Keratinocyte (primary cell): ENCODE measurements around the gene RNU2-63P. TPM values are rescaled to one million over a fixed set of nuclear protein-coding genes. Genes with fewer than 3 reads are reported as not detected.
A peak's percentile ranks its signal among the peaks of the same experiment; 100 is the strongest.
"Not testable (repeated sequence)": the region's sequence is repeated elsewhere in the genome, so short reads cannot be mapped to it uniquely, and the experiment has no call there.

Source experiments
- DNase-seq: peaks from one replicate; pipeline ENCODE4 v3.0.0-alpha.2; 2011; ENCODE audit warnings: low read depth, missing footprints, low spot score
- FAIRE-seq: peaks from 2 replicates; lab custom pipeline; 2011; peaks lifted over from hg19 to GRCh38; lab: Jason Lieb, UNC
- H2AFZ ChIP-seq: 2 replicates; pipeline ENCODE4 v1.6.0; 2012; ENCODE audit warnings: low read length, control low read depth, inconsistent platforms; ENCODE audit not compliant: control insufficient read depth
- H3K27ac ChIP-seq: 2 replicates; pipeline ENCODE4 v1.5.1; 2011; ENCODE audit warnings: low read length; ENCODE audit not compliant: control insufficient read depth, insufficient read depth
- H3K27me3 ChIP-seq: 3 replicates; pipeline ENCODE4 v1.6.0; 2011; ENCODE audit warnings: low read length; ENCODE audit not compliant: control insufficient read depth, insufficient read depth; ENCODE audit errors: extremely low read depth
- H3K36me3 ChIP-seq, 2 experiments: 2 replicates in 1 of 2; 3 replicates in 1 of 2; pipeline ENCODE4 v1.5.1; 2011; ENCODE audit warnings: low read length in 2 of 2, mild to moderate bottlenecking in 1 of 2; ENCODE audit not compliant: control insufficient read depth in 2 of 2, insufficient read depth in 2 of 2; ENCODE audit errors: extremely low read depth in 1 of 2
- H3K4me1 ChIP-seq: 3 replicates; pipeline ENCODE4 v1.5.1; 2011; ENCODE audit warnings: low read length; ENCODE audit not compliant: control insufficient read depth, insufficient read depth; ENCODE audit errors: extremely low read depth
- H3K4me2 ChIP-seq: 3 replicates; pipeline ENCODE4 v1.6.0; 2011; ENCODE audit warnings: low read depth, low read length; ENCODE audit not compliant: control insufficient read depth, insufficient read depth; ENCODE audit errors: extremely low read depth
- H3K4me3 ChIP-seq, 3 experiments: fragments of 200-600 bp in 1 of 3; sonication (generic) in 1 of 3; 2 replicates in 2 of 3; 3 replicates in 1 of 3; pipeline ENCODE4 v1.5.1; 2011 to 2016; ENCODE audit warnings: low read length in 3 of 3, mild to moderate bottlenecking in 3 of 3, control low read depth in 2 of 3, inconsistent platforms in 1 of 3, low read depth in 1 of 3, mixed read lengths in 1 of 3, mixed run types in 1 of 3, moderate library complexity in 1 of 3; ENCODE audit not compliant: control insufficient read depth in 2 of 3, insufficient read depth in 2 of 3; ENCODE audit errors: extremely low read depth in 1 of 3
- H3K79me2 ChIP-seq: 2 replicates; pipeline ENCODE4 v1.6.0; 2012; ENCODE audit warnings: low read length; ENCODE audit not compliant: control insufficient read depth, insufficient read depth
- H3K9ac ChIP-seq: 3 replicates; pipeline ENCODE4 v1.6.0; 2011; ENCODE audit warnings: low read length; ENCODE audit not compliant: control insufficient read depth, insufficient read depth; ENCODE audit errors: extremely low read depth
- H3K9me1 ChIP-seq: 3 replicates; pipeline ENCODE4 v1.6.0; 2011; ENCODE audit warnings: low read length; ENCODE audit not compliant: control insufficient read depth, insufficient read depth; ENCODE audit errors: extremely low read depth
- H3K9me3 ChIP-seq: 2 replicates; pipeline ENCODE4 v1.5.1; 2012; ENCODE audit warnings: low read depth, low read length; ENCODE audit not compliant: control insufficient read depth
- H4K20me1 ChIP-seq: 3 replicates; pipeline ENCODE4 v1.6.0; 2011; ENCODE audit warnings: low read length; ENCODE audit not compliant: control insufficient read depth, insufficient read depth; ENCODE audit errors: extremely low read depth
- EZH2 ChIP-seq: IDR thresholded peaks from one replicate; pipeline ENCODE4 v1.6.1; 2012; ENCODE audit warnings: inconsistent platforms, mild to moderate bottlenecking, low read length, moderate library complexity
- dilution Hi-C: fragments of 300-500 bp; cut with MboI; formaldehyde crosslinking; loops from one replicate; pipeline ENCODE4 v1.7.0; 2020; ENCODE audit warnings: low sequenced_read_pairs; ENCODE audit not compliant: extremely low pct_ligation_motif_present
- polyA plus RNA-seq, 5 experiments: library from polyadenylated mRNA; depleted of rRNA in 3 of 5; stranded (reverse) in 3 of 5; stranded (forward) in 1 of 5; unstranded in 1 of 5; fragments of >200 nt; gene quantifications; 1 replicate in 1 of 5; 2 replicates in 3 of 5; 3 replicates in 1 of 5; pipeline versions ENCODE4 v1.2.1 to v1.2.3, GENCODE V29; 2011 to 2012; ENCODE audit warnings: missing spikeins in 2 of 5, low read depth in 1 of 5, low replicate concordance in 1 of 5
- TF ChIP-seq, protein P1 (sequence below), 3 experiments: IDR thresholded peaks in 1 of 3; conservative IDR thresholded peaks in 1 of 3; optimal IDR thresholded peaks in 1 of 3; 2 replicates in 2 of 3; 3 replicates in 1 of 3; pipeline versions ENCODE3 to v1.5.1; 2011; ENCODE audit warnings: low read length in 3 of 3, mild to moderate bottlenecking in 3 of 3, moderate library complexity in 2 of 3, control low read depth in 1 of 3, inconsistent platforms in 1 of 3; ENCODE audit not compliant: insufficient read depth in 2 of 3; ENCODE audit errors: extremely low read depth in 1 of 3

Gene RNU2-63P
- polyA plus RNA-seq, 1 donor (not counting 4 experiments of a cell fraction or from before 2014, with no cell fraction given) = 2.4 TPM

DNA sequence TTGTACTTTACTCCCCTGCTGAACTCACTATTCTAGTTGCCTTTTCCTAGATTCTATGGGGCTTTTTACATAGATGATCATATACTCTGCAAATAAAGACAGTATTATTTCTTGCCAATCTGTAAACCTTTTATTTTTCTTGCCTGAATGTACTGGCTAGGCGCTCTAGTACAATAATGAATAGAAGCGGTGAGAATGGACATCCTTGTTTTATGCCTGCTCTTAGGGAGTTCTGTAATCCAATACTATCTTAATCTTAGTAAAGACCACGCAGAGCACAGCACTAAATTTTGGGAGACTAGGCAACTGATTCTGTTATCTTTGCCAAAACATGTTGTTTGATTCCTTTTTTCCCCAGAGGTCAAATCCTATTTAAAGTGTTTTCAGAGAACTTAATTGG is 32.2 kb upstream of the RNU2-63P start:
- dilution Hi-C loops = no loop called here
- peaks cover 0 to 1% of the 10 kb centered on the region in 2 experiments for H3K36me3 ChIP-seq
- TF ChIP-seq EZH2 = no peak
- TF ChIP-seq, protein P1, sequence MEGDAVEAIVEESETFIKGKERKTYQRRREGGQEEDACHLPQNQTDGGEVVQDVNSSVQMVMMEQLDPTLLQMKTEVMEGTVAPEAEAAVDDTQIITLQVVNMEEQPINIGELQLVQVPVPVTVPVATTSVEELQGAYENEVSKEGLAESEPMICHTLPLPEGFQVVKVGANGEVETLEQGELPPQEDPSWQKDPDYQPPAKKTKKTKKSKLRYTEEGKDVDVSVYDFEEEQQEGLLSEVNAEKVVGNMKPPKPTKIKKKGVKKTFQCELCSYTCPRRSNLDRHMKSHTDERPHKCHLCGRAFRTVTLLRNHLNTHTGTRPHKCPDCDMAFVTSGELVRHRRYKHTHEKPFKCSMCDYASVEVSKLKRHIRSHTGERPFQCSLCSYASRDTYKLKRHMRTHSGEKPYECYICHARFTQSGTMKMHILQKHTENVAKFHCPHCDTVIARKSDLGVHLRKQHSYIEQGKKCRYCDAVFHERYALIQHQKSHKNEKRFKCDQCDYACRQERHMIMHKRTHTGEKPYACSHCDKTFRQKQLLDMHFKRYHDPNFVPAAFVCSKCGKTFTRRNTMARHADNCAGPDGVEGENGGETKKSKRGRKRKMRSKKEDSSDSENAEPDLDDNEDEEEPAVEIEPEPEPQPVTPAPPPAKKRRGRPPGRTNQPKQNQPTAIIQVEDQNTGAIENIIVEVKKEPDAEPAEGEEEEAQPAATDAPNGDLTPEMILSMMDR (optimal IDR thresholded peaks at IDR 0.05 in 1 of 3, IDR thresholded peaks at IDR 0.05 in 1 of 3, conservative IDR thresholded peaks at IDR 0.05 in 1 of 3; ENCODE audit: extremely low read depth in 1 of 3, insufficient read depth in 2 of 3, low read length in 3 of 3) = no peak
- no peaks in the 10 kb centered on the region for H4K20me1 ChIP-seq
- H3K9me3 ChIP-seq = no peaks in the 10 kb centered on the region
- H3K27me3 ChIP-seq = no peaks in the 10 kb centered on the region
- H3K9me1 ChIP-seq = peaks cover 2% of the 10 kb centered on the region
- H3K9ac ChIP-seq = no peak overlapping the region
- peaks cover 6% of the 10 kb centered on the region for H3K4me1 ChIP-seq
- H2AFZ ChIP-seq = no peak overlapping the region
- FAIRE-seq = no peak
- DNase-seq = no peak
- H3K27ac ChIP-seq = no peak overlapping the region
- no peak overlapping the region for H3K4me3 ChIP-seq
- H3K4me2 ChIP-seq = no peak overlapping the region
- peaks cover 6% of the 10 kb centered on the region for H3K79me2 ChIP-seq

DNA sequence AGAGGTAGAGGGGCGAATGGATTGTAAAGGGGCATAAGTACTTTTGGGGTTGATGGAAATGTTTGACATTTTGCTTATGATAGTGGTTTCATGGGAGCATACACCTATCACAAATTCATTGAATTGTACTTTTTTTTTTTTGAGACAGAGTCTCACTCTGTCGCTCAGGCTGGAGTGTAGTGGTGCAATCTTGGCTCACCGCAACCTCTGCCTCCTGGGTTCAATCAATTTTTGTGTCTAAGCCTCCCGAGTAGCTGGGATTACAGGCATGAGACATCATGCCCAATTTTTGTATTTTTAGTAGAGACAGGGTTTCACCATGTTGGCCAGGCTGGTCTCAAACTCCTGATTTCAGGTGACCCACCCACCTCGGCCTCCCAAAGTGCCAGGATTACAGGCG is 29.2 kb upstream of the RNU2-63P start:
- DNase-seq, H3K4me2 ChIP-seq, dilution Hi-C loops, H3K9ac ChIP-seq, H3K9me3 ChIP-seq, H3K4me3 ChIP-seq, H3K27me3 ChIP-seq, H2AFZ ChIP-seq, H4K20me1 ChIP-seq, H3K9me1 ChIP-seq, H3K36me3 ChIP-seq, H3K27ac ChIP-seq, FAIRE-seq, H3K79me2 ChIP-seq: not testable (repeated sequence)
- H3K4me1 ChIP-seq = peaks cover 21% of the 10 kb centered on the region

DNA sequence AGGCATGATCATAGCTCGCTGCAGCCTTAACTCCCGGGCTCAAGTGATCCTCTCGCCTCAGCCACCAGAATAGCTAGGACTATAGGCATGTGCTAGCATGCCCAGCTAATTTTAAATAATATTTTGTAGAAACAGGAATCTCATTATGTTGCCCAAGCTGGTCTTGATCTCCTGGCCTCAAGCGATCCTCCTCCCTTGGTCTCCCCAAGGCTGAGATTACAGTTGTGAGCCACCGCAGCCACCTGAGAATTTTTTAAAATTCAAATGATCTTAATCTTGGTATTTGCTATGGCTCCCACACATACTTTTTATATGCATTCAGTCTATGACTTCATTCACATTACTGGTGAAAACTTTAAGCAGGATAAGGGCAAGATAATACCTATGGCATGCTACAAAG is 26.1 kb upstream of the RNU2-63P start:
- H3K9me3 ChIP-seq = no peaks in the 10 kb centered on the region
- peak overlapping the region in 1 of 3 experiments; percentile 10 for H3K4me3 ChIP-seq
- peaks cover 35% of the 10 kb centered on the region for H3K4me1 ChIP-seq
- H4K20me1 ChIP-seq = no peaks in the 10 kb centered on the region
- dilution Hi-C loops = no loop called here
- no peaks in the 10 kb centered on the region for H3K27me3 ChIP-seq
- H3K9me1 ChIP-seq = peaks cover 2% of the 10 kb centered on the region
- no peak for DNase-seq
- H3K4me2 ChIP-seq = peak overlapping the region; percentile 48
- FAIRE-seq = no peak
- H3K79me2 ChIP-seq = no peaks in the 10 kb centered on the region
- no peaks in the 10 kb centered on the region for H3K36me3 ChIP-seq
- no peak overlapping the region for H2AFZ ChIP-seq
- TF ChIP-seq, protein P1 (optimal IDR thresholded peaks at IDR 0.05 in 1 of 3, IDR thresholded peaks at IDR 0.05 in 1 of 3, conservative IDR thresholded peaks at IDR 0.05 in 1 of 3; ENCODE audit: extremely low read depth in 1 of 3, insufficient read depth in 2 of 3, low read length in 3 of 3) = no peak
- TF ChIP-seq EZH2 = no peak
- H3K9ac ChIP-seq = no peak overlapping the region
- H3K27ac ChIP-seq = no peak overlapping the region
